Measurements from ENCODE around the gene SLC38A2.

SLC38A2 gene

GRCh38 chr12:46366771-46367170 is 5.8 kb downstream of the SLC38A2 start:
- CTCF ChIA-PET: interaction anchor here (1.5 kb wide), 1 partner anchor 308 kb away, joined by 3 read pairs; no protein-coding TSS in a partner anchor
- Mint-ChIP-seq H3K4me1 (peaks cover 79% of the 10 kb centered on the region), H3K27ac (no peak overlapping the region), H3K36me3 (peaks cover 87% of the 10 kb centered on the region), H3K4me3 (peak overlapping the region; percentile 98), H3K27me3 (peaks cover 9% of the 10 kb centered on the region), H3K9me3 (no peaks in the 10 kb centered on the region)
- DNase-seq: no peak

DNA sequence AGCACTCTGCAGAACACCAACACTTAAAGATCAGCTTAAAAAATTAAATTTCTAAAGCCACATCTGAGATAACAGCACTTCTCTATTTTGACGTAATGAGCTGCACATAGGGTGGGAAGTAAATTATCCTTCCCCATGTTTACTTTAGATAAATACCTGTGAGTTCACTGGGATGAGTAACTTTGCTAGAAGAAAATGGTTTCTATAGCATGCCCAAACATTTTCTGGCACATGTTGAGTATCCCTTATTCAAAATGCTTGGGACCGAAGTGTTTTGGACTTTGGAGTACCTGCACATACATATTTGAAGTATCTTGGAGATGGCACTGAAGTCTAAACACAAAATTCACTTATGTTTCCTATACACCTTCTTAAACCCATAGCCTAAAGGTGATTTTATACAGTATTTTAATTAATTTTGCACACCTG is 6.6 kb downstream of the SLC38A2 start:
- H3K36me3 Mint-ChIP-seq: peaks cover 86% of the 10 kb centered on the region
- H3K4me3 Mint-ChIP-seq: no peak overlapping the region

DNA sequence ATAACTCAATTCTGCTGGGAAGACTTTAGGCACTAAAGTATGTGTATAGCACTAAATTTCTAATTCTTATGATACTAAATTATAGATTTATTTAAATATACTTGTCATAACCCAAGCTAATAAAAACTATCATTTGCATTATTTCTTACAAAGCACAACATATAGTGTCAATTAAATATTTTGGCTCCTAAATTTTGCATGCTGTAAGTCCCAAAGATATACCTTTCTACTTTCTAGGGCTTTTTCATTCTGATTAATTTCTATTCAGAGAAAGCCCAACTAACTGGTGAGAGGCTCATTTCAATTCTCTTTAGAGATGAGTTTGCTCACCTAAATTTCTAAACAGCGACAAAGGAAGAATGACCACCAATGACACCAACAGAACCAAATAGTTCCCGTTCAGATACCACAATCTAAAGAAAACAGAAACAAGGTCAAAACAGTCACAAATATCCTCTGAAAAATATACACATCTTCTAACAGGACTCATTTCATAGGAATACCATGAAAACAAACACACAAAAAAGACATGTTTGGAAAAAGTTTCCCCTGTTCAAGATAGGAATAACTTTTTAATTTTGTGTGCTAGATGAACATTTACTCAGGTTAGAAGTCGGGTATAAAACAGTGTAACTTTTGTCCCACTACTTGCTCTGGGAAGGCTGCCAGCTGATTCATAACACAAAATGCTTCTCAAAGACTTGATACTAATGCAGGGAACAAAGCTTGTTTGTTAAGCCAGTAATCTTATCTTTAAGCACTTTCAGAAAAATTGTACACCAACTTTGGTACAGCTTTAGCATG is 7.6 kb downstream of the SLC38A2 start:
- CTCF ChIA-PET: interaction anchor here (0.6 to 2.5 kb wide), 4 partner anchors 9 to 312 kb away, joined by 3 to 7 read pairs (median 3); no protein-coding TSS in a partner anchor

More for the DNA sequence above, 6.6 kb downstream of the SLC38A2 start:
- H3K9me3 Mint-ChIP-seq: no peaks in the 10 kb centered on the region
- peaks cover 1% of the 10 kb centered on the region for H3K27me3 Mint-ChIP-seq
- no peak for DNase-seq
- no peak overlapping the region for H3K27ac Mint-ChIP-seq
- CTCF ChIA-PET: interaction anchor here (0.9 to 2.5 kb wide), 3 partner anchors 12 to 309 kb away, joined by 3 to 7 read pairs (median 3); no protein-coding TSS in a partner anchor
- peaks cover 87% of the 10 kb centered on the region for H3K4me1 Mint-ChIP-seq

GRCh38 chr12:46364300-46364696 is 8.3 kb downstream of the SLC38A2 start:
- Mint-ChIP-seq H3K9me3 (no peaks in the 10 kb centered on the region), H3K27me3 (no peaks in the 10 kb centered on the region), H3K36me3 (peaks cover 82% of the 10 kb centered on the region), H3K27ac (no peak overlapping the region), H3K4me3 (no peak overlapping the region), H3K4me1 (peaks cover 86% of the 10 kb centered on the region)
- CTCF ChIA-PET: interaction anchor here (0.6 to 2.5 kb wide), 3 partner anchors 8 to 315 kb away, joined by 3 to 7 read pairs (median 3); no protein-coding TSS in a partner anchor
- no peak for DNase-seq

More for the DNA sequence above, 7.6 kb downstream of the SLC38A2 start:
- Mint-ChIP-seq H3K4me3 (no peak overlapping the region), H3K27me3 (no peaks in the 10 kb centered on the region), H3K9me3 (no peaks in the 10 kb centered on the region), H3K27ac (peak overlapping the region; percentile 5), H3K4me1 (peaks cover 89% of the 10 kb centered on the region), H3K36me3 (peaks cover 82% of the 10 kb centered on the region)
- DNase-seq: no peak

DNA sequence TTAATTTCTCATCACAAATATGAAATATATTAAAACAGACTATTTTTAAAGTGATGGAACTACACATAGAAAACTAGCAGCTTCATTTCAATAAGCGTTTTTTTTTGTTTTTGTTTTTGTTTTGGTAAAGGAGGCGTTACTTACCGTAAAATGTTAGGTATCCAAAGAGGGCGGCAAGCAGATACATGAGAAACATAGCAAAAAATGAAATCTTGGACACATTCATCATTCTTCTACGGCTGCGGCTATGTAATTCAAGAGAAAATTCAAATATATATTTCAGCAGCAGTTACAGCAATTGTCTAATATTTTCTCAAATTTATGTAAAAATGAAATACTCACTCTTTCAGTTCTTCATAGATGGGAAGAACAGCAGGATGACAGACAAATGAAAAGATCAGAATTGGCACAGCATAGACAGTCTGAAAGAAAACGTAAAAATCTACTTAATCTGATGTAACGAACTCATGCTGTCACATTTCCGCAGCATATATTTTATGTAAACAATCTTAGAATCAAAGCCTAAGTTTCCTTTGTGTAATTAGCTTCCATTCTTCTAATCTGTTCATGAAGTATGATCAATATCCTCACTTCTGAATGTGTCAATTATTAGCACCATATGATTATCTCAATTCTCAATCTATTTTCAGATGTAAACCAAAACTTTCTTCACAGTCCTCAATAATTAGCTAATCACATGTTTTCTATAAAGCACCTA is 8.8 kb downstream of the SLC38A2 start:
- H3K4me3 Mint-ChIP-seq: no peak overlapping the region
- H3K36me3 Mint-ChIP-seq: peaks cover 83% of the 10 kb centered on the region
- no peaks in the 10 kb centered on the region for H3K9me3 Mint-ChIP-seq
- H3K4me1 Mint-ChIP-seq: peaks cover 82% of the 10 kb centered on the region
- no peaks in the 10 kb centered on the region for H3K27me3 Mint-ChIP-seq
- no peak overlapping the region for H3K27ac Mint-ChIP-seq
- CTCF ChIA-PET: interaction anchor here (0.6 to 2.5 kb wide), 3 partner anchors 10 to 316 kb away, joined by 3 to 7 read pairs (median 6); no protein-coding TSS in a partner anchor
- no peak for DNase-seq

GRCh38 chr12:46362895-46363581 is 9.5 kb downstream of the SLC38A2 start:
- H3K9me3 Mint-ChIP-seq: no peaks in the 10 kb centered on the region
- DNase-seq: no peak
- peak overlapping the region; percentile 79 for H3K27ac Mint-ChIP-seq
- H3K4me1 Mint-ChIP-seq: peaks cover 76% of the 10 kb centered on the region
- H3K36me3 Mint-ChIP-seq: peaks cover 83% of the 10 kb centered on the region
- H3K4me3 Mint-ChIP-seq: no peak overlapping the region
- CTCF ChIA-PET: interaction anchor here (0.8 kb wide), 1 partner anchor 9 kb away, joined by 6 read pairs; no protein-coding TSS in a partner anchor
- no peaks in the 10 kb centered on the region for H3K27me3 Mint-ChIP-seq

- H3K4me1 Mint-ChIP-seq: peaks cover 62% of the 10 kb centered on the region
- peak overlapping the region; percentile 67 for H3K27ac Mint-ChIP-seq
- DNase-seq: no peak
- CTCF ChIA-PET: interaction anchor here (0.6 kb wide), 1 partner anchor 15 kb away, joined by 4 read pairs; no protein-coding TSS in a partner anchor
- peaks cover 1% of the 10 kb centered on the region for H3K27me3 Mint-ChIP-seq
- no peaks in the 10 kb centered on the region for H3K9me3 Mint-ChIP-seq
- H3K36me3 Mint-ChIP-seq: peaks cover 71% of the 10 kb centered on the region
- no peak overlapping the region for H3K4me3 Mint-ChIP-seq
Measured at GRCh38 chr12:46361667-46362034, 10.9 kb downstream of the SLC38A2 start.

GRCh38 chr12:46360908-46361666 is 11.5 kb downstream of the SLC38A2 start:
- Mint-ChIP-seq H3K36me3 (peaks cover 68% of the 10 kb centered on the region), H3K4me1 (peaks cover 58% of the 10 kb centered on the region), H3K4me3 (no peak overlapping the region), H3K27ac (peak overlapping the region; percentile 81), H3K27me3 (peaks cover 3% of the 10 kb centered on the region), H3K9me3 (no peaks in the 10 kb centered on the region)
- no peak for DNase-seq
- CTCF ChIA-PET: no interaction called here

DNA sequence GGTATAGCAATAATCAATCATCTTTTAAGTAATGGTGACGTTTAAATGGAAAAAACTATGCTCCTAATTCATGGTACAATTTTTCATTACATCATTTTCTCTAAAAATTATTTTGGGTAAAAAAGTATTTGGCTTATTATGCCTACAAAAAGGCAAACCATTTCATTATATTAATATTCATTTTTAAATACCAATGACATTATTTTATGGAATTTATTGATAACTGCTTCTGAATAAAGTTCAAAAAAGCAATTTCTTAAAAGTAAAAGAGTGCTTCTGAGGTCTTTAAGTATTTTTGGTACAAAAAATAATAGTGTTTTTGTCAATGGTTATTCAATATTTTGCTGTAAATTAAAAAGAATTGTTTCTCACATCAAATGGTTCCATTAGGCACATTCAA is 12.2 kb downstream of the SLC38A2 start:
- Mint-ChIP-seq H3K27ac (peak overlapping the region; percentile 81), H3K4me3 (no peak overlapping the region), H3K4me1 (peaks cover 51% of the 10 kb centered on the region)

DNA sequence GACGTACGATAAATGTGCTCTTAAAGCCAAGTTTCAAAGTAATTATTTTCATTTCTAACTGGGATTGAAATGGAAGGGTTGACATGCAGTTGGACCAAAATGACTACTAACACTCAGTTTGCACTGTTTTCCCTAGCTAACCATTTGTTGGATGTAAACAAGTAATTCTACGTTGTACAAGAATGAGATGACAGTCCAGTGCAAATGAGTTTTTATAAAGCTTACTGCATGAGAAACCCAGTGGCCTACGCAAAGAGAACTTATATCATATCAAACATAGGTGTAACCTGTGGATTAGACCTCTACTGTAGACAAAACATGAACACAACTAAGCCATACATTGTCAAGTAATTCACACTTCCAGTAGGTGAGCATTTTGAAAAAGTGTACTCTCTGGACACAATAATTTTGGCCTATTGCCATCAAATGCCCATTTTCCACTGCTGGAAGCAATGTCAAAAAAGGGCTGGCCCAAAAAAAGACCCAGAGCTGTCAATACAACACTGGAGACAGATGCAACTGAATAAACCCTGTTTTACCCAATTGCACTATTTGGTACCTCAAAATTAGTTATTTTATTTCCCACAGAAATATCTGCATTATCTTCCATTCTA is 12.8 kb downstream of the SLC38A2 start:
- Mint-ChIP-seq H3K9me3 (no peaks in the 10 kb centered on the region), H3K27ac (no peak overlapping the region), H3K4me3 (no peak overlapping the region), H3K4me1 (peaks cover 47% of the 10 kb centered on the region), H3K27me3 (peaks cover 3% of the 10 kb centered on the region), H3K36me3 (peaks cover 57% of the 10 kb centered on the region)
- CTCF ChIA-PET: no interaction called here
- no peak for DNase-seq

More for the DNA sequence above, 12.2 kb downstream of the SLC38A2 start:
- Mint-ChIP-seq H3K36me3 (peaks cover 62% of the 10 kb centered on the region), H3K9me3 (no peaks in the 10 kb centered on the region), H3K27me3 (peaks cover 3% of the 10 kb centered on the region)
- CTCF ChIA-PET: no interaction called here
- DNase-seq: no peak

DNA sequence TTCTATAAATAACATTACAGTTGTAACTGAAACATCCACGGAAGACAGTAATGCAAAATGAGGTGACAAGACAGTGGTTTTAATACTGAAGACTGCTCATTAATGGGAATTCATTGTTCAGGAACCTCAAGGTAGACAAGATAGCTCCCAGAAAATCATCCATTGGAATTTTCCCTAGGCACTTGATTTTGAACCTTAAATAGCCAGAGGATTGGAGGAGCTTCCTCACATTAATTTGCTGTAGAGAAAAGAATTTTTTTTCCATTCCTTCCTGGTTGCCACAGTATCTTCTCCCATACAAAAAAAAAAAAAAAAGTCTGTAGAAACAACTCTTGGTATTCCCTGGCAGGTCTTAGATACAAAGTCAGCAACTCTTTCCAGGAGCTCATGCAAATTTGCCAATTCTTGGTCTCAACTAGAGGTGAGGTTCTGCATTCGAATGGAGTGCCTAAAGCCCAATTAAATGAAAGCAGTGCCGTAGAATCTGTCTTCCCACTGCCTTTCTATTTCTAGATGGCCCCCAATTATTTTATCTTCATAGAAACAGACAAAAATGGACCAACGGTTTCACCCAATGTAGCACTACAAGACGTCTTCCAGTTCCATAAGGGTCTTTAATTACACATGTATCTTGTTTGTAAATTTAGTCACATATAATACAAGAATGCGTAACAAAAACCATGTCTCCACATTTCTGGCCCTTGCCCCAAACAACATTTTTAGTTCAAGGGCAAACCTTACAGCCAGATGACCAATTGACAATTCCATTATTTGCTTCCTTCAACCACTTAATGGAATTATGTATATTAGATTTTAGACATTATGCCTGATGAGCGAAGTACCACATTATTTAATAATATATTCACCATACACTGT is 13.5 kb downstream of the SLC38A2 start:
- no peaks in the 10 kb centered on the region for H3K9me3 Mint-ChIP-seq
- CTCF ChIA-PET: no interaction called here

GRCh38 chr12:46358325-46358700 is 14.3 kb downstream of the SLC38A2 start:
- CTCF ChIA-PET: no interaction called here
- Mint-ChIP-seq H3K27ac (no peak overlapping the region), H3K4me1 (peaks cover 50% of the 10 kb centered on the region), H3K27me3 (peaks cover 3% of the 10 kb centered on the region), H3K4me3 (no peak overlapping the region), H3K36me3 (peaks cover 47% of the 10 kb centered on the region), H3K9me3 (no peaks in the 10 kb centered on the region)
- DNase-seq: no peak

More for the DNA sequence above, 13.5 kb downstream of the SLC38A2 start:
- DNase-seq: no peak
- H3K4me3 Mint-ChIP-seq: no peak overlapping the region
- H3K27ac Mint-ChIP-seq: no peak overlapping the region
- H3K4me1 Mint-ChIP-seq: peaks cover 50% of the 10 kb centered on the region
- peaks cover 53% of the 10 kb centered on the region for H3K36me3 Mint-ChIP-seq
- peaks cover 3% of the 10 kb centered on the region for H3K27me3 Mint-ChIP-seq

Measured in activated naive CD4-positive, alpha-beta T cell treated with anti-CD3 and anti-CD28 coated beads, Interleukin-2, amount 10 ng/mL, durations not matched to agents 7 days and 5 days (primary cell).